IPS-NIHi7 (cell line): ENCODE results near the gene GSE1.
A peak's percentile ranks its signal among the peaks of the same experiment; 100 is the strongest.

Experiments used
- DNase-seq: peaks from one replicate; pipeline ENCODE4 v3.0.0; 2012; ENCODE audit warnings: mixed read lengths; ENCODE audit errors: extremely low spot score

GSE1 gene

DNA sequence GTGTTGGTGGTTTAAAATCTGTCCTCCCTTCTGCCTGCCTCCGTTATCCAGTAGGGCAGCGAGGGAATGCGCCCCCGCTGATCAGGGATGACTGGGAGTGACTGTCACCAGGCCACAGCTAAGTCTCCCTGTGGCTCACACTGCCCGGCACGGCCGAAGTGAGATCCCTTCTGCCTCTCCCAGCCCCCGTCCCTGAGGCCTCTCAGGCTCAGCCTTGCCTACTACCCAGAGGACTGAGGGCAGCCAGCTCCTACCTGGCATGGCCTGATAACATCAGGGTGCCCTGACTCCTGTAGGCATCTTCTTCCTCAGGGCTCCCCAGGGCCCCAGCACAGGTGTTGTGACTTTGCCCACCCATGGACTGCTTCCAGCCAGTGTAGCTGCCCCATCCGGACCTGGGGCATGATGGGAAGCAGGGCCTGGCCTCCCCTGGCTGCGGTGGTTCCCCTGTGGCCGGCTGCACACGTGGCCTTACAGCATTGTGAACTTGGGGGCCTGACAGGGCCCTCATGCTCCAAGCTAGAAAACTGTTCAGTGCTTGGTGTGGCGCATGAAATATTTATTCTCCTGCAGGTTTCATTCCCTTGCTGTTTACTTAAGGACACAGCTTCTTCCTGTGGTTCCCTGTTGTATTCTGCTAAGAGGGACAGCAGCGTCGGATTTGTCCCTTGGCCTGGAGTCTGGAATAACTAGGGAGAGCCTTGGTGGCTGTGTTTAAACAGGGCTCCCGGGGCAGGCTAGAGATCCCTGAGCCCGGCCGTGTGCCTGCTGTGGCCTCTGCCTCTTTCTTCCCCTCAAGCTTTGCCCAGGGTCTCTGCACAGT, 45.6 kb downstream of the GSE1 start:
- no peak for DNase-seq

DNA sequence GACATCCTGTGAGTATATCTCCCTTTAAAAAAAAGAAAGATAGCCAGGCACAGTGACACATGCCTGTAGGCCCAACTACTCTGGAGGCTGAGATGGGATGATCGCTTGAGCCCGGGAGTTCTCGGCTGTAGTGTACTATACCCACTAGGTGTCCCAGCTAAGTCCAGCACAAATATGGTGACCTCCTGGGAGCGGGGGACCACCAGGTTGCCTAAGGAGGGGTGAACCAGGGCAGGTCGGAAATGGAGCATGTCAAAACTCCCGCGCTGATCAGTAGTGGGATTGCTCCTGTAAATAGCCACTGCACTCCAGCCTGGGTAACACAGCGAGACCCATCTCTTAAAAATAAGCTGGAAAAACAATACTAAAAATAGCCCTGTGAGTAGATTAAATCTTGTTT, 46.2 kb downstream of the GSE1 start:
- no peak for DNase-seq

DNA sequence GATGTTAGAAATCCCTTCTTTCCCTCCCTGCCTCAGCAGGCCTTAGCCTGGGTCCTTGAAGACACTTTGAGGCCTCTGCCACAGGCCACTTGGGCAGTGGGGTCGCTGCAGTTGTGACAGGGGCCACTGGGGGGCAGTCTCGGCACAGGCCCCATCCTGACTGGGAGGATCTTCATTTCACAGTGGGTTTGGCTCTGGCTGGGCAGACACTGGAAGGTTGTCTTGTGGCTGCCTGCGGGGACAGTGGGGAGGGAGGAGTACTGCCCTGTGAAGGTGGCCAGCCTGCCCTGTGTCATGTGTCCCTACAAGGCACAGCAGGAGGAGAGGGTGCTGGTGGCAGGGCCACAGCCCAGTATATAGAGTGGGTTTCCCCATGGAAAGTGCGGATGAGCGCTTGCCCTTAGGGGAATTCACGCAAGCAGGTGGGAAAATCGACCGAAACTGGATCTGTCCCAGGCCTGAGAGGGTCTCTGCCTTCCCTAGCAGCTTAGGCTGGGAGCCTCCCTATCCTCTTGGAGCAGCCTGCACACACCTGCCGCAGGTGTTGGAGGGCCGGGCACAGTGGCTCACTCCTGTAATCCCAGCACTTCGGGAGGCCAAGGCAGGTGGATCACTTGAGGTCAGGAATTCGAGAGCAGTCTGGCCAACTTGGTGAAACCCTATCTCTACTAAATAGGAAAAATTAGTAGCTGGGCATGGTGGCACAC, 46.8 kb downstream of the GSE1 start:
- DNase-seq = peak; percentile 93

DNA sequence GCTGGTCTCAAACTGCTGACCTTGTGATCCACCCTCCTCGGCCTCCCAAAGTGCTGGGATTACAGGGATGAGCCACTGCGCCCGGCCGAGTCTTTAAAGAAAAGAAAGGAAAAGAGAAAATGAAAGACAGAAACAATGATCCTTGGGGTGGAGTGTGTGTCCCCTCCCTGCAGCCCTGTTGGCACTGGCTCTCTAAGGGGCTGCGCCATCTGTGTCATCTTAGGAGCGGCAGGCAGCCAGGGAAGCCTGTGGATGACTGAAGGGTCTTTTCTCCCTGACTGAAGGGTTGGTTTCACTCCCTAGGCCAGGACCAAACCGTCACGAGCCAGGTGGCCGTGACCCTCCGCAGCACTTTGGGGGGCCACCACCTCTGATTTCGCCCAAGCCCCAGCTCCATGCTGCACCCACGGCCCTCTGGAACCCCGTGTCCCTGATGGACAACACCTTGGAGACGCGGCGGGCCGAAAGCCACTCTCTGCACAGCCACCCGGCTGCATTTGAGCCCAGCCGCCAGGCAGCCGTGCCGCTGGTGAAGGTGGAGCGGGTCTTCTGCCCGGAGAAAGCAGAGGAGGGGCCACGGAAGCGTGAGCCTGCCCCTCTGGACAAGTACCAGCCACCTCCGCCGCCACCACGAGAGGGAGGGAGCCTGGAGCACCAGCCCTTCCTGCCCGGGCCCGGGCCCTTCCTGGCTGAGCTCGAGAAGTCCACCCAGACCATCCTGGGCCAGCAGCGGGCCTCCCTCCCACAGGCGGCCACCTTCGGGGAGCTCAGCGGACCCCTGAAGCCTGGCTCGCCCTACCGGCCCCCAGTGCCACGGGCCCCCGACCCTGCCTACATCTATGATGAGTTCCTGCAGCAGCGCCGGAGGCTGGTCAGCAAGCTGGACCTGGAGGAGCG, 48.0 kb downstream of the GSE1 start:
- DNase-seq = no peak

DNA sequence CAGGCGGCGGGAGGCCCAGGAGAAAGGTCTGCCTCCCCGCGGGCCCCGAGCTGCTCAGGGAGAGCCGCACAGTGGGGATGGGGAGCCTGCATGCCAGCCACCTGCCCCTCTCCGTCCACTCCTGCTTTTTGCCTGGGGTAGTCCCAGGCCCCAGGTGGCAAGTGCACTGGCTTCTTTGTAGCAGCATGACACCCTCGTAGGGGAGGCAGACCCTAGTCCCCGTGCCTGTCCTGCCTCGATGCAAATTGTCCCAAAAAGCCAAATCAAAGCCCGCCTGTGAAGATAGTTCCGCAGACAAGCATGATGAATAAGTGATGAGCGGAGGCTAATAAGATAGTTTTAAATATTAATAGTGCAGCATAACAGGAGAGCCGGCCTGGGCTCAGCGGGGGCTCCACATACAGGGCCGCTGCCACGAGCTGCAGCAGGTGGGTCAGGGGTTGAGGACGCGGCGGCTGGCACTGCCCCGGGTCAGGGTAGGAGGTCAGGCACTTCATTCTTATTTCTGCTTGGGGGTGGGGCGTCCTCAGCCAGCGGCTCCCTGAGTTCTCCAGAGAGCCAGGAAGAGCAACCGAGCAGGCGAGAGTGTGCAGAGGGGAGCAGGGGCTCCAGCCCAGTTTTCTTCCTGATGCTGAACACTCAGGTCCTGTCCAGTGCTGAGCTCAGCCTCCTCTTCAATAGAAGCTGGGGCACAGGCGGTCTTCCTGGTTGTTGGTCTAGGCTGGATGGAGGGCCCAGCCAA, 48.8 kb downstream of the GSE1 start:
- no peak for DNase-seq

DNA sequence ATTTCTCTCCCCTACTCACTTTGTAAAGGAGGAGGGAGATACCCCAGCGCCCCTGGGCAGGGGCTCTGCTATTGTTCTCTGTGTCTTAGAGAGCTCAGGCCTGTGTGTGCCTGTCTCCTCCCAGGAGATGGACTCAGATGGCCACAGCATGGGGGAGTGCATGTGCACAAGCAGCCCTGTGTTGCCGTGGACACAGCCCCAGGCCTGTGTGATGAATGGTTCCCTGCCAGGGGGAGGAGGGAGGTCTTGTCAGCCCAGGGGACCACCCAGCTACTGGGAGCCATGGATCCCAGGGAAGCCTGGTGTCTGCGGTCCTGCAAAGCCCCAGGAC, 49.3 kb downstream of the GSE1 start:
- DNase-seq = no peak

DNA sequence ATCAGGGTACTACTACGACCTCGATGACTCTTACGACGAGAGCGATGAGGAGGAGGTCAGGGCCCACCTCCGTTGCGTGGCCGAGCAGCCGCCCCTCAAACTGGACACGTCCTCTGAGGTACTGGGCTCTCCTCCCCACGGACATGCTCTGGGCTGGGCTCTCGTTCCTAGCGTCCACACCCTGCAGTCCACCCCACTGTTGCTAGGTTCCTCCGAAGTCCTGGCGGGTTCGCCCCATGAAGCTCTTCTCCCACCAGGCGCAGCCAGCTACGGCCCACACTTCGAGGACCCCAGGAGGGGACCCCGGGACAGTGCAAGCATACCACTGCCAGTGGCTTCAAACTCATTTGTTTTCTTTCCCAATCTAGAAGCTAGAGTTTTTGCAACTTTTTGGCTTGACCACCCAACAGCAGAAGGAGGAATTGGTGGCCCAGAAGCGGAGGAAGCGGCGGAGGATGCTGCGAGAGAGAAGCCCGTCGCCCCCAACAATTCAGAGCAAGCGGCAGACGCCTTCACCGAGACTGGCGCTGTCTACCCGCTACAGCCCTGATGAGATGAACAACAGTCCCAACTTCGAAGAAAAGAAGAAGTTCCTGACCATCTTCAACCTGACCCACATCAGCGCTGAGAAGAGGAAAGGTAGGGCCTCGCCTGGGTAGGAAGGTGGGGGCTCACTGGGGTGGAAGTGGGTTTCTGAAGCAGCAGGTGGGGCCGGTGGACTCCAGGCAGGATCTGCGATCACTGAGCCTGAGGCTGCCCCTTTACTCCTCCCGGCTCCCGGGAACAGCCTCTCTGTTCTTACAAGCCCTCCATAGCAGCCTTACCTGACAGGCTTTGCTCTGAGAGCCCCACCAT, 50.1 kb downstream of the GSE1 start:
- no peak for DNase-seq

DNA sequence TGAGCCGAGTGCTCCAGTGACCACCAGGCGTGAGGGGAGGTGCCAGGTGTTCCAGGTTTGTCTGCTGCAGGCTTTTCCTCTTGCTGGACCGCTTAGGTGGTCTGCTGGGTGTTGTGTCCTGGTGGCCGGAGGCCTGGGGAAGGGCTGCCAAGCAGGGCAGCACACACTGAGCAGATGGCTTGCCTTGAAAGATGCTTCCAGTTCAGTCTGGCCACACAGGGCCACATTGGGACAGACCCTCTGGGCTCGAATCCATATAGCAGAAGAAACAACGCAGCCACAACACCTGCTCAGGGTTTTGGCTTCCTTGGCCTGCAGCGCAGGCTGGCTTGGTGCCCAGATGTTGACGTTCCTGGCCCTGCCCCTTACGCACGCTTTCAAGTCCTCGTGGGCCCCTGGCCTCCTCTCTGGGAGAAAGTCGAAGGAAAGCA, 50.8 kb downstream of the GSE1 start:
- DNase-seq = no peak

DNA sequence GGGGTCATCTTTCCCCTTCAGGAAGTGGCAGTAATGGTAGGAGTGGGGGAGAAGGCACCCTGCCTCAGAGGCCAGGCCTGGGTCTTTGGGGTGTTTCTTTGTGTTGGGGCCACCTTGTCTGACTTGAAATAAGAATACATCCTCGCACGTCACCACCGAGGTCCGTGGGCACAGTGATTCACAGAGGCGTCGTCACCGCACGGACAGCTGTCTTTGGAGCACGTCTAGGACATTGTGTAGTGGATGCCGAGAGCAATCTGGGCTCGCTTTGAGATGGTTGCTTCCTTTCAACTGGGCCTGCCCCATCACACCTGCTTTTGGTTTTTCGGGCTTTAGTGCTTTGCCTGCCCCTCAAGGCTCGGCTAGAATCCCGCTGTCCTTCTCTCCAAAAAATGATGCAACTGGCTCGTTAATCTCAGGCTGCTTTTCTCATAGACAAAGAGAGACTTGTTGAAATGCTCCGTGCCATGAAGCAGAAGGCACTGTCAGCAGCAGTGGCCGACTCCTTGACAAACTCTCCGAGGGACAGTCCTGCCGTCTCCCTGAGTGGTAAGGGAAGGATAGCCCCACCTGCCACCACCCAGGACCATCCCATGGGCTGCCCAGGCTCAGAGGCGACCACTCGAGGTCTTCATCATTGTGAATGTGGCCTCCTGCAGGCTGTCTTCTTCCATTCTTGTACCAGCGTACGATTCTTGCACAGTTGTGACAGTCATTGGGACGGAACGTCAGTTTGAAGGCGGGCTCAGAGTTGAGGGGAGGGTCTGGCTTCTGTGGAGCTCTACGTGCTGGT, 51.7 kb downstream of the GSE1 start:
- no peak for DNase-seq

DNA sequence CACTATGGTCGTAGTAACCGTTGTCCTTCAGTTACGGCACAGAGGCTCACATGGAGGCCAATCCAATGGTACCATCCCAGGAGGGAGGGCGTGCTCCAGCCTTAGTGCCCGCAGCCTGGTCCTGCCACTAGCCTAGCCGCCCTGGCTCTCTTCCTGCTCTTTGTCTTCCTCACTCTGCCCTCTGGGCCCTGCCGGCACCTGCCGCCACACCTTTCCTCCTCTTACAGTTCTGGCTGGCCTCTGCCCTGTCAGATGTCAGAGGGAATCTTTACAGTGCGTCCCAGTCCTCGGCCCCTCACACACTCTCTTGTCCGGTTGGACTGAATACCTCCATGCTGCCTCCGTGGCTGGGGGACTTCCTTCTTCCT, 52.2 kb downstream of the GSE1 start:
- DNase-seq = no peak

DNA sequence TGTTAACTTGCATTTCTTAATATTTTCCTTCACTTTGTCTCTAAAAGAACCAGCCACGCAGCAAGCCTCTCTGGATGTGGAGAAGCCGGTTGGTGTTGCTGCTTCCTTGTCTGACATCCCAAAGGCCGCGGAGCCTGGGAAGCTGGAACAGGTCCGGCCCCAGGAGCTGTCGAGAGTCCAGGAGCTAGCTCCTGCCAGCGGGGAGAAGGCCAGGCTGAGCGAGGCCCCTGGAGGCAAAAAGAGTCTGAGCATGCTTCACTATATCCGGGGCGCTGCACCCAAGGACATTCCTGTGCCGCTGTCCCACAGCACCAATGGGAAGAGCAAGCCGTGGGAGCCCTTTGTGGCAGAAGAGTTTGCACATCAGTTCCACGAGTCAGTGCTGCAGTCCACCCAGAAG, 52.8 kb downstream of the GSE1 start:
- no peak for DNase-seq

DNA sequence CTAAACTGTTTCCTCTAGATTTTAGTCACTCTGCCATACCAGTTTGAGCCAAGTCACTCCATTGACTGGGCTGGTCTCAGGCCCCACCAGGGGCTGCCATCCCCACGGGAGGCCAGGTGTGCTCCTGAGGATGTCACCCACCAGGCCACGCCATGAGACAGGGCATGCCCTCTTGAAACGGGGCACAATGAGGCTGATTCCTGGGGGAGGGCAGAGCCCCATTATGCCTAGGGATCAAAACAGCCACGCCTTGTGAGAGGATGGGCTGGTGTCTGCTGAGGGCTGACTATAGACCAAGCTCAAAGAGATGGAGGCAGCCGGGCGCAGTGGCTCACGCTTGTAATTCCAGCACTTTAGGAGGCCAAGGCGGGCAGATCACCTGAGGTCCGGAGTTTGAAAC, 54.1 kb downstream of the GSE1 start:
- no peak for DNase-seq

DNA sequence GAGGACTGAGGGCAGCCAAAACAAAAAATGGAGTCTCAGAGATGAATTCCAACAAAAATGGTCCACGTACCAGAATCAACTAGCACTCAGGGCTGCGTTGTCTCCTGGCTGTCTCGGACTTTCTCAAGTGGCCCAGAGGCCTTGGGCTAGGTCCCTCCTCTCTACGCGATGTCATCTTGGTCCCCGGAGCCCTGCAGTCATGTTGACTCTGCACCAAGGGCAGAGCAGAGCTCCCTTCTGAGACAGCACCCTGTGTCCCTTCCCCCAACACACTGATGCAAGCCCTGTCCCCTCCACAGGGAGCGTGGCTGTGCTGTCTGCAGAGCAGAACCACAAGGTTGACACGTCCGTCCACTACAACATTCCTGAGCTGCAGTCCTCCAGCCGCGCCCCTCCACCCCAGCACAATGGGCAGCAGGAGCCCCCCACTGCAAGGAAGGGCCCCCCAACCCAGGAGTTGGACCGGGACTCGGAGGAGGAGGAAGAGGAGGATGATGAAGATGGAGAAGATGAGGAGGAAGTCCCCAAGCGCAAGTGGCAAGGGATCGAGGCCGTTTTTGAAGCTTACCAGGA, 54.8 kb downstream of the GSE1 start:
- DNase-seq = no peak

DNA sequence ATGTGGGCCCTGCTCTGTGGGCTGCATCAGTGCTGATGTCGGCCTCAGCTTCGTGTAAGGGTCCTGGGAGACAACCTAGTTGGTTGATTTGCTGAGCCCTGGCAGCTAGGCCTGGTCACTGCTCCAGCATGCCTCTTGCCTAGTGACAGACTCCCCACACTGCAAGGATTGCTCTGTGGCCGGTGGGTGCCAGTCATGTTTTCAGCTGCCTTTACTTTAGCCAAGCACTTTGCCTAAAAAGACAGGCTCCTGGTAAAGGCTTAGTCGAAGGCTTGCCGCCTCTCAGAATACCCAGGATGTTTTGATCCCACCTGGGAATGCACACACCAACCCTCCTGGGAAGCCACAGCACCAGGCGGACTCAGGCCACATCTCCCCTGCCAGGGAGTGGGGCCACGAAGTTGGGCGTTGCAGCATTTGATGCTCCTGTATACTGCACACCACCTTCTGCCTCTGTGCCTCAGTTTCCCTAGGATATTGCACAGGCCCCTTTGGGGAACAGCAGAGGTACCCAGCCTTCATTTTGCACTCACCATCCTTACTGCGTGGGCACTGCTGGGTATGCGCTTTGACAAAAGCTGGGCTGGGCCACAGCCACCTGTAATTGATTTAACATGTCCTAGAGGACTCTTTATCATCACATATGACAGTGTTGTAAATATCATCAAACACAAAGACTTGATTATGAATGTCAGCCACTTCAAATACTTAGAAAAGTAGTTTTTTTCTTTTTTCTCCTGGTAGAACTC, 55.7 kb downstream of the GSE1 start:
- DNase-seq = no peak

DNA sequence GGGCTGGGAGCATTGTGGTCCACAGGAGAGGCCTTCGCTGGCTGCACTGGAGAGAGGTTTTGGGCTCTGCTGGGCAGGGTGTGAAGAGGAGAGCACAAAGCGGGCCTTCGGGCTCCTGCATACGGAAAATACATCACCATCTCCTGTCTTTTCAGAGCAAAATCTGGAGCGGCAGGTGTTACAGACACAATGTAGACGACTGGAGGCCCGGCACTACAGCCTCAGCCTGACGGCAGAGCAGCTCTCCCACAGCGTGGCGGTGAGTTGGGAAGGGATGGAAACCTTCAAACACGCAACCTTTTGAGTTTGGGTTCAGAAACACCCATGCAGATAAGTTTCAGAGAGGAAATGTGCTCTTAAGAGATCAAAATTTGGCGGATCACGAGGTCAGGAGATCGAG, 57.7 kb downstream of the GSE1 start:
- DNase-seq = no peak

DNA sequence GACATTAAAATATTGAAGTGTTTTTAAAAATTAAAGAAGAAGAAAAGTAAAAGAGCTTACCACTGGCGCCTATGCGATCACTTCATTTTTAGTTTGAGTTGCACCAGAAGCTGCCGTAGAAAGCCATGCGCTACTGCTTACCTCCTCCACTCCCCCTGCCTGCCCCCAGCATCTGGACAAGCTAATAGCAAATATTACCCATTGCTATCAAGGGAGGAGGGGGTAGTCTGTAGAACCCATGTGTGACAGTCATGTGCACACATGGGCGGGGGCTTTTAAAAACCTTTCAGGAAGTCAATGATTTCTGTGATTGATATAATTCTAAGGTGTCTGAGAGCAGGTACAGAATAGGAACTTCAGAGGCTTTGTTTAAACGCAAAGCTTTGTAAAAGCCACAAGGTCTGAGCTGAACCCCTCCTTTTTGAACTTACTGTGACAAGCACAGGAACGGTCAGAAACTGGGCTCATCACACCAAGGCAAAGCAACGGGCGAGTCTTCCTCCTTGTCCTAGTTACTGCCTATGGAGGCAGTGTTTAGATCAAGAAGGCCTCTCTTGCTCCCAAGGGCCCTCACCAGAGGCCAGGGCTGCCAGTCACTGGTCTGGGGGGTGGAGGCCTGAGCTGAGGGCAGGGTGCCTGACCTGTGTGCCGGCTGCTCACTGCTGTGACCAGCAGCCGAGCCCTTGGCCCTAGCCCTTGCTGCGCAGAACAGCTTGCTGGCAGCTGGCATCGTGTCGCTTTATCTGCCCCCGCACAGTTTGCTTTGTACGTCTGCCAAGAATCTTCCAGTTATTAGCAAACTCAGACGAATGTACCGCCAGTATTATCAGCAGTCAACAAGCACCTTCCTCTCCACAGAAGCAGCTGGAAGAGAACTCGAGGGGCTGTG, 60.7 kb downstream of the GSE1 start:
- no peak for DNase-seq

DNA sequence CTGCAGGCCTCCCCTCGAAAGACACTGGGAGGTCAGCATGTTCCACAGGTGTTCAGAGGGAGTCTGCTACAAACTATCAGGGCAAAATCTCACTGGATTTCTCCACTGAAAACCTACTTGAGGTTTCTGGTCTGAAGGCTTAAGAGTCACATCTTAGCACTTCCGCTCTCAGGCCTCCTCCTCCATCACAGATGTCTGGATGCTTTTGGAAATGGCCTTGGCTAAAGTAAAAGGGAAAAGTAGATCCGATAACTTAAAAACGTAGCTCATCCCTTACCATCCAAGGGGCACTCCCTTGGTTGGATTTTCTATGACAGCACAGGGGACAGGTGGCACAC, 61.3 kb downstream of the GSE1 start:
- DNase-seq = no peak

DNA sequence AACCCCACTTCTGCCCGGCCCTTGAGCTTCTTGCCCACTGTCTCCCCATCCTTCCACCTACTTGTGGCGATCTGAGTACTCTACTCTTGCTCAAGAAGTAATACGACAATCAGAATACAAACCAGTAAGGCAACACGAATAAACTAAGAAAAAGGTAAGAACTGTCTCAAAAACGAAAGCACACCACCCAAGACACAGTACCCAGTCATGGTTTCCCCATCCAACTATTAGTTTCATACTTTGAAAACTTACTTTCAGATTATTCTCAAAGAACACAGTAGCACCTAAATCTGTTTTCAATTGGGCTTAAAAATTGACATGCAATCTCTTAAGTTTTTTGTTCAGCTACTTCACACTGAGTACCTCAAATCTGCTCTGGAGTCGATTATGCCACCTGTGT, 61.7 kb downstream of the GSE1 start:
- DNase-seq = no peak
